Hindlimb muscle (tissue), 1 donor: ENCODE results near the gene SLC9A4. TPM values are rescaled to one million over a fixed set of nuclear protein-coding genes. Genes with fewer than 3 reads are reported as not detected.
"Not testable (repeated sequence)": the region's sequence is repeated elsewhere in the genome, so short reads cannot be mapped to it uniquely, and the experiment has no call there.

Source experiments
- DNase-seq: peaks from one replicate; pipeline ENCODE4 v3.0.0-alpha.2; 2013
- polyA plus RNA-seq: library from polyadenylated mRNA; unstranded; fragments of 120-200 nt; gene quantifications from one replicate; pipeline ENCODE4 v1.2.1, GENCODE V29; 2013; ENCODE audit not compliant: insufficient read length

Gene SLC9A4
- polyA plus RNA-seq, 1 donor: not detected

- DNase-seq: no peak
Observed at GRCh38 chr2:102551329-102552096, 78.5 kb downstream of the SLC9A4 start.

- DNase-seq: no peak
Observed at GRCh38 chr2:102553601-102554000, 80.6 kb downstream of the SLC9A4 start.

- DNase-seq: no peak
Observed at GRCh38 chr2:102558463-102558862, 85.4 kb downstream of the SLC9A4 start.

GRCh38 chr2:102562542-102562941 lies 89.5 kb downstream of the SLC9A4 start:
- DNase-seq: not testable (repeated sequence)

- DNase-seq: no peak
Observed at GRCh38 chr2:102575888-102576287, 102.9 kb downstream of the SLC9A4 start.

- DNase-seq: no peak
Observed at GRCh38 chr2:102578376-102578775, 105.3 kb downstream of the SLC9A4 start.

GRCh38 chr2:102581911-102582310 lies 108.9 kb downstream of the SLC9A4 start:
- no peak for DNase-seq

- DNase-seq: no peak
Observed at GRCh38 chr2:102582845-102583244, 109.8 kb downstream of the SLC9A4 start.

Other genes starting within 250 kb of the SLC9A4 start
- 0.41 TPM for gene IL1RL1, start 161.7 kb upstream of the SLC9A4 start, polyA plus RNA-seq
- 0.50 TPM for gene IL18R1, start 117.4 kb upstream of the SLC9A4 start, polyA plus RNA-seq
- 0.14 TPM for gene IL18RAP, start 50.1 kb upstream of the SLC9A4 start, polyA plus RNA-seq
- 1.9 TPM for gene SLC9A2, start 146.3 kb downstream of the SLC9A4 start, polyA plus RNA-seq